ENCODE data around the gene CRIM1. TPM values are rescaled to one million over a fixed set of nuclear protein-coding genes. Genes with fewer than 3 reads are reported as not detected.

CRIM1 gene
- polyA plus RNA-seq, 2 of the 4 experiments (the other 2 are of a cell fraction): 127 to 208 TPM

GRCh38 chr2:36333350-36334012, 22.1 kb upstream of the CRIM1 start:
- DNase-seq (ENCODE audit: low read depth in 1 of 2, low spot score in 1 of 2): peak in 1 of 2 experiments; percentile 56
- FAIRE-seq: no peak
- no peak overlapping the region for H3K27ac ChIP-seq
- WGBS (ENCODE audit: missing lambda C conversion rate): 33% methylated on average over 4 of the region's 4 CpGs
- peak in 1 of 2 experiments; percentile 71; a peak in 3 of 6 replicates for ATAC-seq
- H3K4me2 ChIP-seq: no peak overlapping the region
- TF ChIP-seq SMC3 (IDR thresholded peaks at IDR 0.05) (peak; percentile 16; the same call in 1 of the 3 replicates), CBX2 (IDR thresholded peaks at IDR 0.05; ENCODE audit: borderline replicate concordance, low read depth) (no peak), RAD21 (conservative IDR thresholded peaks at IDR 0.05 in 1 of 2, IDR thresholded peaks at IDR 0.05 in 1 of 2) (peak; percentile 45 to 70; a peak in 4 of 5 replicates)
- TF ChIP-seq, protein P1, sequence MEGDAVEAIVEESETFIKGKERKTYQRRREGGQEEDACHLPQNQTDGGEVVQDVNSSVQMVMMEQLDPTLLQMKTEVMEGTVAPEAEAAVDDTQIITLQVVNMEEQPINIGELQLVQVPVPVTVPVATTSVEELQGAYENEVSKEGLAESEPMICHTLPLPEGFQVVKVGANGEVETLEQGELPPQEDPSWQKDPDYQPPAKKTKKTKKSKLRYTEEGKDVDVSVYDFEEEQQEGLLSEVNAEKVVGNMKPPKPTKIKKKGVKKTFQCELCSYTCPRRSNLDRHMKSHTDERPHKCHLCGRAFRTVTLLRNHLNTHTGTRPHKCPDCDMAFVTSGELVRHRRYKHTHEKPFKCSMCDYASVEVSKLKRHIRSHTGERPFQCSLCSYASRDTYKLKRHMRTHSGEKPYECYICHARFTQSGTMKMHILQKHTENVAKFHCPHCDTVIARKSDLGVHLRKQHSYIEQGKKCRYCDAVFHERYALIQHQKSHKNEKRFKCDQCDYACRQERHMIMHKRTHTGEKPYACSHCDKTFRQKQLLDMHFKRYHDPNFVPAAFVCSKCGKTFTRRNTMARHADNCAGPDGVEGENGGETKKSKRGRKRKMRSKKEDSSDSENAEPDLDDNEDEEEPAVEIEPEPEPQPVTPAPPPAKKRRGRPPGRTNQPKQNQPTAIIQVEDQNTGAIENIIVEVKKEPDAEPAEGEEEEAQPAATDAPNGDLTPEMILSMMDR (IDR thresholded peaks at IDR 0.05): peak; percentile 34; the same call in 2 of the 3 replicates
- ChIA-PET POLR2A (no interaction called here), CTCF (interaction anchor here (1.1 to 2.4 kb wide), 3 partner anchors 12 to 352 kb away, joined by 3 to 10 read pairs (median 4); no protein-coding TSS in a partner anchor)
- H3K9me3 ChIP-seq: no peaks in the 10 kb centered on the region
- H3K4me1 ChIP-seq: peaks cover 36% of the 10 kb centered on the region
- H3K4me3 ChIP-seq: no peak overlapping the region

DNA sequence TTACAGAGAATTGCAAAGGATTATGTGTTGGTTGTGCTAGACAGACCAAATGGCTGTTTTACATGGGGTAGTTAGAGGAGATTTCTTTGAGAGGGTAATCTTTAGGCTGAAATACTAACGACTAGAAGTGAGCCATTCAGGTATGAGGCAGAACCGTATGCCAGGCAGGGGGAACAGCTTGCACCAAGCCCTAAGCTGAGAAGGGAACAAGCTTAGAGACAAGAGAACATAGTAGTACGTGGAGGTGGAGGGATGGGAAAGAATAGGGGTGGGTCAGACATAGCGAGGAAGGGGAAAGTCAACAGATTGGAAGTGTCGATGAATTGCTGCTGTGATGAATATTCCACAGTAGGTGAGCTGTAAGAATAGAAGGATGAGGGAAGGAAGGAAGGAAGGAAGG, 20.0 kb upstream of the CRIM1 start:
- FAIRE-seq (no peak), DNase-seq (ENCODE audit: low read depth in 1 of 2, low spot score in 1 of 2) (no peak), ATAC-seq (0 out of 6 replicates have a peak, but pooled peaks of 1 of the 2 experiments have one; percentile 6)
- peaks cover 36% of the 10 kb centered on the region for H3K4me1 ChIP-seq
- 86% methylated on average over 5 of the region's 5 CpGs for WGBS (ENCODE audit: missing lambda C conversion rate)
- no peak for TF ChIP-seq RCOR1 (IDR thresholded peaks at IDR 0.05; ENCODE audit: low read depth, low read length)
- TF ChIP-seq TP53 (CRISPR knock-in tag; IDR thresholded peaks at IDR 0.05): no peak
- TF ChIP-seq HOXA7 (CRISPR knock-in tag; IDR thresholded peaks at IDR 0.05): no peak
- TF ChIP-seq, protein P2, sequence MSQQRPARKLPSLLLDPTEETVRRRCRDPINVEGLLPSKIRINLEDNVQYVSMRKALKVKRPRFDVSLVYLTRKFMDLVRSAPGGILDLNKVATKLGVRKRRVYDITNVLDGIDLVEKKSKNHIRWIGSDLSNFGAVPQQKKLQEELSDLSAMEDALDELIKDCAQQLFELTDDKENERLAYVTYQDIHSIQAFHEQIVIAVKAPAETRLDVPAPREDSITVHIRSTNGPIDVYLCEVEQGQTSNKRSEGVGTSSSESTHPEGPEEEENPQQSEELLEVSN (IDR thresholded peaks at IDR 0.05; ENCODE audit: borderline replicate concordance, low read depth): no peak
- TF ChIP-seq FOSB (CRISPR knock-in tag; IDR thresholded peaks at IDR 0.05): no peak
- TF ChIP-seq, protein P1 (IDR thresholded peaks at IDR 0.05): no peak
- TF ChIP-seq HOXB13 (CRISPR knock-in tag; IDR thresholded peaks at IDR 0.05; ENCODE audit: low read depth): no peak
- TF ChIP-seq, protein P3, sequence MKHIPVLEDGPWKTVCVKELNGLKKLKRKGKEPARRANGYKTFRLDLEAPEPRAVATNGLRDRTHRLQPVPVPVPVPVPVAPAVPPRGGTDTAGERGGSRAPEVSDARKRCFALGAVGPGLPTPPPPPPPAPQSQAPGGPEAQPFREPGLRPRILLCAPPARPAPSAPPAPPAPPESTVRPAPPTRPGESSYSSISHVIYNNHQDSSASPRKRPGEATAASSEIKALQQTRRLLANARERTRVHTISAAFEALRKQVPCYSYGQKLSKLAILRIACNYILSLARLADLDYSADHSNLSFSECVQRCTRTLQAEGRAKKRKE (CRISPR knock-in tag; IDR thresholded peaks at IDR 0.05; ENCODE audit: low read depth): no peak
- TF ChIP-seq, protein P4, sequence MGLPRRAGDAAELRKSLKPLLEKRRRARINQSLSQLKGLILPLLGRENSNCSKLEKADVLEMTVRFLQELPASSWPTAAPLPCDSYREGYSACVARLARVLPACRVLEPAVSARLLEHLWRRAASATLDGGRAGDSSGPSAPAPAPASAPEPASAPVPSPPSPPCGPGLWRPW (IDR thresholded peaks at IDR 0.05): no peak
- H3K4me3 ChIP-seq: no peak overlapping the region
- no peak overlapping the region for H3K27ac ChIP-seq
- H3K9me3 ChIP-seq: no peaks in the 10 kb centered on the region
- H3K4me2 ChIP-seq: no peak overlapping the region
- ChIA-PET POLR2A (no interaction called here), CTCF (interaction anchor here (0.6 to 2.0 kb wide), 8 partner anchors 13 to 328 kb away, joined by 3 to 8 read pairs (median 5); no protein-coding TSS in a partner anchor)

- ChIA-PET POLR2A (no interaction called here), CTCF (interaction anchor here (0.6 to 2.0 kb wide), 6 partner anchors 12 to 328 kb away, joined by 4 to 8 read pairs (median 5); no protein-coding TSS in a partner anchor)
- FAIRE-seq: no peak
- no peak overlapping the region for H3K27ac ChIP-seq
- WGBS (ENCODE audit: missing lambda C conversion rate): 94% methylated on average over 2 of the region's 2 CpGs
- H3K9me3 ChIP-seq: no peaks in the 10 kb centered on the region
- H3K4me1 ChIP-seq: peaks cover 30% of the 10 kb centered on the region
- ATAC-seq: no peak
- H3K4me2 ChIP-seq: no peak overlapping the region
- DNase-seq (ENCODE audit: low read depth in 1 of 2, low spot score in 1 of 2): no peak
- peak; percentile 99 for TF ChIP-seq ZC3H11A (IDR thresholded peaks at IDR 0.05)
- TF ChIP-seq GATA3 (IDR thresholded peaks at IDR 0.05; ENCODE audit: borderline replicate concordance): no peak
- TF ChIP-seq, protein P1 (IDR thresholded peaks at IDR 0.05): no peak
- no peak for TF ChIP-seq CBX8 (IDR thresholded peaks at IDR 0.05)
- no peak for TF ChIP-seq REST (IDR thresholded peaks at IDR 0.05)
- TF ChIP-seq CEBPB (IDR thresholded peaks at IDR 0.05): no peak
- TF ChIP-seq TP53 (CRISPR knock-in tag; IDR thresholded peaks at IDR 0.05): no peak
- no peak for TF ChIP-seq RFX5 (IDR thresholded peaks at IDR 0.05)
- H3K4me3 ChIP-seq: no peak overlapping the region
Observed at GRCh38 chr2:36336321-36336720, 19.3 kb upstream of the CRIM1 start.
